Endodermal cell (in vitro differentiated cells): ENCODE data around the gene SCRT2. TPM values are rescaled to one million over a fixed set of nuclear protein-coding genes. Genes with fewer than 3 reads are reported as not detected.

Experiments used
- DNase-seq: peaks from one replicate; pipeline ENCODE4 v3.0.0-alpha.2; 2017
- H3K27ac ChIP-seq: 2 replicates; pipeline ENCODE4 v1.5.1; 2013; ENCODE audit warnings: mild to moderate bottlenecking, low read depth, low read length, moderate library complexity
- H3K27me3 ChIP-seq: 2 replicates; pipeline ENCODE4 v1.6.1; 2013; ENCODE audit warnings: mild to moderate bottlenecking, low read length, moderate library complexity; ENCODE audit not compliant: insufficient read depth, control insufficient read depth, poor library complexity, severe bottlenecking
- H3K36me3 ChIP-seq: 2 replicates; pipeline ENCODE4 v1.7.0; 2013; ENCODE audit warnings: mild to moderate bottlenecking, low read length, moderate library complexity; ENCODE audit not compliant: control insufficient read depth, insufficient read depth
- H3K4me1 ChIP-seq: one replicate; pipeline ENCODE4 v1.7.0; 2013; ENCODE audit warnings: low read length; ENCODE audit not compliant: control insufficient read depth, insufficient read depth
- H3K4me3 ChIP-seq: 2 replicates; pipeline ENCODE4 v1.5.1; 2013; ENCODE audit warnings: mild to moderate bottlenecking, low read length, moderate library complexity
- H3K9ac ChIP-seq: 2 replicates; pipeline ENCODE4 v1.6.1; 2013; ENCODE audit warnings: mild to moderate bottlenecking, low read length, moderate library complexity; ENCODE audit not compliant: poor library complexity, severe bottlenecking; ENCODE audit errors: extremely low read depth
- H3K9me3 ChIP-seq: 2 replicates; pipeline ENCODE4 v1.6.1; 2013; ENCODE audit warnings: mild to moderate bottlenecking, low read length, moderate library complexity; ENCODE audit not compliant: control insufficient read depth
- H3K27ac Mint-ChIP-seq: 2 replicates; pipeline ENCODE4 v1.8.0; 2020; ENCODE audit warnings: mixed read lengths
- H3K27me3 Mint-ChIP-seq: 2 replicates; pipeline ENCODE4 v1.8.0; 2021; ENCODE audit warnings: mild to moderate bottlenecking, mixed read lengths; ENCODE audit not compliant: insufficient read depth
- H3K36me3 Mint-ChIP-seq: 2 replicates; pipeline ENCODE4 v1.8.0; 2020; ENCODE audit warnings: low read depth, mixed read lengths
- H3K4me1 Mint-ChIP-seq: 2 replicates; pipeline ENCODE4 v1.8.0; 2020; ENCODE audit warnings: mixed read lengths
- H3K4me3 Mint-ChIP-seq: 2 replicates; pipeline ENCODE4 v1.8.0; 2020; ENCODE audit warnings: mild to moderate bottlenecking, moderate library complexity, mixed read lengths
- H3K9me3 Mint-ChIP-seq: 2 replicates; pipeline ENCODE4 v1.8.0; 2020; ENCODE audit warnings: mild to moderate bottlenecking, mixed read lengths
- CTCF ChIP-seq: fragments of 200-600 bp; sonication (generic); conservative IDR thresholded peaks from 2 replicates; pipeline ENCODE4 v1.5.0; 2021; ENCODE audit warnings: antibody characterized with exemption, mild to moderate bottlenecking
- WGBS, 2 experiments: methylation state at CpG; one replicate each; pipeline versions ENCODE4 v1.1.5 to v1.1.7; 2013; ENCODE audit warnings: missing lambda C conversion rate in 2 of 2, mixed read lengths in 1 of 2; ENCODE audit not compliant: insufficient coverage in 1 of 2, insufficient read length in 1 of 2; 5-methylcytosine and 5-hydroxymethylcytosine counted together
- total RNA-seq, 2 donors: library from RNA; stranded (reverse); fragmentation: NEBNext Ultra II Directional in 1 of 2; extraction: Animal tissue kit (Norgen Biotek cat#: 25700) in 1 of 2; gene quantifications; 2 replicates in 1 of 2; 3 replicates in 1 of 2; pipeline ENCODE4 v1.2.1, GENCODE V29; 2021

SCRT2 gene
- total RNA-seq, 2 donors from 2014 or later: not detected

- no peak overlapping the region for H3K9ac ChIP-seq
- H3K4me1 ChIP-seq: peaks cover 6% of the 10 kb centered on the region
- Mint-ChIP-seq H3K36me3 (no peaks in the 10 kb centered on the region), H3K4me1 (no peaks in the 10 kb centered on the region), H3K27me3 (peaks cover 36% of the 10 kb centered on the region), H3K27ac (no peak overlapping the region), H3K4me3 (no peak overlapping the region), H3K9me3 (no peaks in the 10 kb centered on the region)
- WGBS, 2 experiments: 80 to 85% methylated on average over 1 of the region's 1 CpG
- H3K9me3 ChIP-seq: no peaks in the 10 kb centered on the region
- no peak overlapping the region for H3K27ac ChIP-seq
- DNase-seq: no peak
- no peak for TF ChIP-seq CTCF
- no peaks in the 10 kb centered on the region for H3K36me3 ChIP-seq
- no peak overlapping the region for H3K4me3 ChIP-seq
- peaks cover 27% of the 10 kb centered on the region for H3K27me3 ChIP-seq
Observed at GRCh38 chr20:682123-682522, 6.5 kb upstream of the SCRT2 start.

- 75 to 97% methylated on average over 1 to 2 of the region's 2 CpGs for WGBS, 2 experiments
- DNase-seq: no peak
- no peak for TF ChIP-seq CTCF
- H3K36me3 ChIP-seq: no peaks in the 10 kb centered on the region
- no peak overlapping the region for H3K27ac ChIP-seq
- peaks cover 11% of the 10 kb centered on the region for H3K4me1 ChIP-seq
- no peaks in the 10 kb centered on the region for H3K9me3 ChIP-seq
- H3K4me3 ChIP-seq: no peak overlapping the region
- Mint-ChIP-seq H3K9me3 (no peaks in the 10 kb centered on the region), H3K4me3 (no peak overlapping the region), H3K4me1 (peaks cover 5% of the 10 kb centered on the region), H3K27ac (no peak overlapping the region), H3K36me3 (no peaks in the 10 kb centered on the region), H3K27me3 (peaks cover 47% of the 10 kb centered on the region)
- peaks cover 41% of the 10 kb centered on the region for H3K27me3 ChIP-seq
- no peak overlapping the region for H3K9ac ChIP-seq
Observed at GRCh38 chr20:680638-681187, 5.1 kb upstream of the SCRT2 start.

- Mint-ChIP-seq H3K36me3 (no peaks in the 10 kb centered on the region), H3K27me3 (peaks cover 72% of the 10 kb centered on the region), H3K4me1 (peaks cover 6% of the 10 kb centered on the region), H3K4me3 (no peak overlapping the region), H3K27ac (no peak overlapping the region), H3K9me3 (no peaks in the 10 kb centered on the region)
- no peak overlapping the region for H3K27ac ChIP-seq
- H3K4me1 ChIP-seq: peaks cover 5% of the 10 kb centered on the region
- 92 to 95% methylated on average over 5 of the region's 5 CpGs for WGBS, 2 experiments
- peaks cover 67% of the 10 kb centered on the region for H3K27me3 ChIP-seq
- no peaks in the 10 kb centered on the region for H3K9me3 ChIP-seq
- H3K36me3 ChIP-seq: no peaks in the 10 kb centered on the region
- no peak for DNase-seq
- H3K9ac ChIP-seq: no peak overlapping the region
- H3K4me3 ChIP-seq: no peak overlapping the region
- TF ChIP-seq CTCF: no peak
Observed at GRCh38 chr20:677957-678356, 2.4 kb upstream of the SCRT2 start.
